ENCODE measurements around the gene GBA2. TPM values are rescaled to one million over a fixed set of nuclear protein-coding genes. Genes with fewer than 3 reads are reported as not detected.

The GBA2 gene
- total RNA-seq, 2 donors from 2014 or later: 107 to 117 TPM

GRCh38 chr9:35741740-35742139 is 7.3 kb downstream of the GBA2 start:
- Mint-ChIP-seq H3K4me1 (peaks cover 9% of the 10 kb centered on the region), H3K27ac (no peak overlapping the region), H3K36me3 (ENCODE audit: low read depth) (peaks cover 85% of the 10 kb centered on the region), H3K9me3 (no peaks in the 10 kb centered on the region), H3K27me3 (ENCODE audit: insufficient read depth) (no peaks in the 10 kb centered on the region), H3K4me3 (no peak overlapping the region)
- Histone ChIP-seq H3K27ac (ENCODE audit: low read depth, low read length) (no peak overlapping the region), H3K4me1 (ENCODE audit: control insufficient read depth, insufficient read depth, low read length) (no peaks in the 10 kb centered on the region), H3K9me3 (ENCODE audit: control insufficient read depth, low read length) (no peaks in the 10 kb centered on the region), H3K27me3 (ENCODE audit: control insufficient read depth, insufficient read depth, low read length, poor library complexity, severe bottlenecking) (no peaks in the 10 kb centered on the region), H3K4me3 (ENCODE audit: low read length) (no peak overlapping the region), H3K36me3 (ENCODE audit: control insufficient read depth, insufficient read depth, low read length) (peaks cover 82% of the 10 kb centered on the region), H3K9ac (ENCODE audit: extremely low read depth, low read length, poor library complexity, severe bottlenecking) (no peak overlapping the region)
- 93% methylated on average over 5 to 7 of the region's 7 CpGs for WGBS, 2 experiments (ENCODE audit: insufficient coverage in 1 of 2, insufficient read length in 1 of 2)
- DNase-seq: no peak
- TF ChIP-seq, protein P1, sequence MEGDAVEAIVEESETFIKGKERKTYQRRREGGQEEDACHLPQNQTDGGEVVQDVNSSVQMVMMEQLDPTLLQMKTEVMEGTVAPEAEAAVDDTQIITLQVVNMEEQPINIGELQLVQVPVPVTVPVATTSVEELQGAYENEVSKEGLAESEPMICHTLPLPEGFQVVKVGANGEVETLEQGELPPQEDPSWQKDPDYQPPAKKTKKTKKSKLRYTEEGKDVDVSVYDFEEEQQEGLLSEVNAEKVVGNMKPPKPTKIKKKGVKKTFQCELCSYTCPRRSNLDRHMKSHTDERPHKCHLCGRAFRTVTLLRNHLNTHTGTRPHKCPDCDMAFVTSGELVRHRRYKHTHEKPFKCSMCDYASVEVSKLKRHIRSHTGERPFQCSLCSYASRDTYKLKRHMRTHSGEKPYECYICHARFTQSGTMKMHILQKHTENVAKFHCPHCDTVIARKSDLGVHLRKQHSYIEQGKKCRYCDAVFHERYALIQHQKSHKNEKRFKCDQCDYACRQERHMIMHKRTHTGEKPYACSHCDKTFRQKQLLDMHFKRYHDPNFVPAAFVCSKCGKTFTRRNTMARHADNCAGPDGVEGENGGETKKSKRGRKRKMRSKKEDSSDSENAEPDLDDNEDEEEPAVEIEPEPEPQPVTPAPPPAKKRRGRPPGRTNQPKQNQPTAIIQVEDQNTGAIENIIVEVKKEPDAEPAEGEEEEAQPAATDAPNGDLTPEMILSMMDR (conservative IDR thresholded peaks at IDR 0.05): no peak

DNA sequence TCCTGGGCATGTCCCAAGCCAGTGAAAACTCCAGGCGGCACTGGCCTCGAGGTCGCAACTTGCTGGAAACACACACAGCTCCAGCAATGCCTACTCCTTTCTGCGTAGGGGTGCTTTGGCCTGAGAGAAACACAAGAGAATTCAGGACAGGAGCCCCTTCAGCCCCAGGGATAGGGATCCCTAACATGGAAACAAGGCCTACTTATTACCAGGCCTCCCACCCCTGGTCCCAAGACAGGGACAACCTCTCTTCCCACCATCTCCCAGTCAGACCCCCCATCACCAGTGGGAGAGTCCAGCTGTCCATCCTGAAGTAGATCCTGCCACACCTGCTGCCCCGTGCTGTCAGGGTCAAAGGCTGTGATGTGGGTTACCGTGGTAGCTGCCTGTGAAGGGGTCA is 8.8 kb downstream of the GBA2 start:
- Histone ChIP-seq H3K36me3 (ENCODE audit: control insufficient read depth, insufficient read depth, low read length) (peaks cover 88% of the 10 kb centered on the region), H3K9ac (ENCODE audit: extremely low read depth, low read length, poor library complexity, severe bottlenecking) (no peak overlapping the region), H3K27me3 (ENCODE audit: control insufficient read depth, insufficient read depth, low read length, poor library complexity, severe bottlenecking) (no peaks in the 10 kb centered on the region), H3K27ac (ENCODE audit: low read depth, low read length) (no peak overlapping the region), H3K4me3 (ENCODE audit: low read length) (no peak overlapping the region), H3K9me3 (ENCODE audit: control insufficient read depth, low read length) (no peaks in the 10 kb centered on the region), H3K4me1 (ENCODE audit: control insufficient read depth, insufficient read depth, low read length) (peaks cover 3% of the 10 kb centered on the region)
- WGBS, 2 experiments (ENCODE audit: insufficient coverage in 1 of 2, insufficient read length in 1 of 2): 95 to 96% methylated on average over 5 to 6 of the region's 6 CpGs
- H3K27me3 Mint-ChIP-seq (ENCODE audit: insufficient read depth): no peaks in the 10 kb centered on the region
- TF ChIP-seq, protein P1 (conservative IDR thresholded peaks at IDR 0.05): no peak
- H3K36me3 Mint-ChIP-seq (ENCODE audit: low read depth): peaks cover 80% of the 10 kb centered on the region
- no peaks in the 10 kb centered on the region for H3K4me1 Mint-ChIP-seq
- H3K4me3 Mint-ChIP-seq: no peak overlapping the region
- H3K27ac Mint-ChIP-seq: no peak overlapping the region
- no peak for DNase-seq
- no peaks in the 10 kb centered on the region for H3K9me3 Mint-ChIP-seq

DNA sequence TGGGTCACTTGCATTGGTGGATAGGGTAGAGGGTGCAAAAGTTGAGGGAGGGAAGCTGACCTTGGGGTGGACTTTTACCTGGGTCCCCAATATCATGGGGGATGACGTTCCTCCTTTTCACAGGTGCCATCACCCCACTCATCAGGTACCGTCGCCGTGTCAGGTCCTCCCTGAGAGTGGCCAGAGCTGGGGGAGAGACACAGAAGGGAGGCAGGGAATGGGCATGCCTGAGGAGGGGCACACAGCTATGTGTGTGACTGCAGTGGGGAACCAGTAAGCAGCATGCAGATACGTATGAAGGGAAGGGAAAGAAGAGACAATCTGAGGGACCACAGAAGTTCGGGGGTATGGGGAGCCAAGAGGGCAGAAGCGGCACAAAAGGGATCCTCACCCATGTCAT is 10.1 kb downstream of the GBA2 start:
- Mint-ChIP-seq H3K4me3 (no peak overlapping the region), H3K4me1 (no peaks in the 10 kb centered on the region), H3K36me3 (ENCODE audit: low read depth) (peaks cover 80% of the 10 kb centered on the region), H3K27ac (no peak overlapping the region), H3K9me3 (no peaks in the 10 kb centered on the region), H3K27me3 (ENCODE audit: insufficient read depth) (no peaks in the 10 kb centered on the region)
- WGBS, 2 experiments (ENCODE audit: insufficient coverage in 1 of 2, insufficient read length in 1 of 2): 95 to 97% methylated on average over 3 to 7 of the region's 7 CpGs
- no peak for DNase-seq
- H3K9ac ChIP-seq (ENCODE audit: extremely low read depth, low read length, poor library complexity, severe bottlenecking): no peak overlapping the region
- H3K27ac ChIP-seq (ENCODE audit: low read depth, low read length): no peak overlapping the region
- peaks cover 95% of the 10 kb centered on the region for H3K36me3 ChIP-seq (ENCODE audit: control insufficient read depth, insufficient read depth, low read length)
- TF ChIP-seq, protein P1 (conservative IDR thresholded peaks at IDR 0.05): no peak
- H3K27me3 ChIP-seq (ENCODE audit: control insufficient read depth, insufficient read depth, low read length, poor library complexity, severe bottlenecking): no peaks in the 10 kb centered on the region
- H3K4me1 ChIP-seq (ENCODE audit: control insufficient read depth, insufficient read depth, low read length): peaks cover 3% of the 10 kb centered on the region
- H3K4me3 ChIP-seq (ENCODE audit: low read length): no peak overlapping the region
- H3K9me3 ChIP-seq (ENCODE audit: control insufficient read depth, low read length): no peaks in the 10 kb centered on the region
